Activated CD8-positive, alpha-beta memory T cell treated with anti-CD3 and anti-CD28 coated beads, Interleukin-2, amount 50 U/mL, for 48 hours (primary cell): Measurements from ENCODE around the gene PMM2.
"Not testable (repeated sequence)": the region's sequence is repeated elsewhere in the genome, so short reads cannot be mapped to it uniquely, and the experiment has no call there.

Source experiments
- DNase-seq: peaks from one replicate; pipeline ENCODE4 v3.0.0-alpha.2; 2020

Gene PMM2

DNA sequence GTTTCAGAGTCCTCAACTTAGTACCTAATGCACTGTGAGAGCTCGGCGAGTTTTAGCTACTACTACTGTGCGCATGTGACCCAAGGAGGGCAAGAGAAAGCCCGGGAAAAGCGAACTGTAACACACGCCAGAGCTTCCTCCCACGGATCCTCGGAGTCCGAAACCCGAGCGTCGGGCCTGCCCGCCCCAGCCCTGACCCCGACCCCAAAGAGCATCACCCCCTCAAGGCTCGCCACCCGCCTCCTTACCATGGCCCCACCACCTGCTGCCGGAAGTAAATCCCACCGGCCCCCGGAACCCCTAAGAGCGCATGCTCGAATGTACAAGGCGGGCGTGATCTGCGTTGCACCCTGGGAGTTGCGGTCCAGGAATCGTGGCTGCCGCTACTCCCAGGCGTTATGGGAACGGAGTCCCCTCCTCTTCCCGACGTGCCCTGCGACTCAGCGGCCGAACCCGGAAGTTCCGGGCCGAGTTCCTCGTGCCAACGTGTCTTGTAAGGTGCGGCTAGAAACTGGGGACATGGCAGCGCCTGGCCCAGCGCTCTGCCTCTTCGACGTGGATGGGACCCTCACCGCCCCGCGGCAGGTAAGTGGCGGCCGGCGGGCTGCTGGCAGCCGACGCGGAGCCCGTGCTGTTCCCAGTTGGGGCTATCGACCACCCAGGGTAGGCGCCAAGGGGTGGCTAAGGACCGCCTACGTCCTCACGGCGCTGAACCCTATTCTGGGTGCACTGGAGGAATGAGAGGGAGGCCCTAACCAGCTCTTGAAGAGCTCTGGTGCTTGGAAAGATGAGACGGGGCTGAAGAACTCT lies at the start of gene PMM2, which contains the start of gene TMEM186:
PMM2 (plus strand) TSS at position 476 of the 810 bp plus-strand sequence; CDS start at position 520, 44 bp downstream.
TMEM186 (minus strand) TSS at position 276 of the 810 bp plus-strand sequence; CDS start at position 251, 25 bp downstream.
- peak; percentile 95 for DNase-seq

DNA sequence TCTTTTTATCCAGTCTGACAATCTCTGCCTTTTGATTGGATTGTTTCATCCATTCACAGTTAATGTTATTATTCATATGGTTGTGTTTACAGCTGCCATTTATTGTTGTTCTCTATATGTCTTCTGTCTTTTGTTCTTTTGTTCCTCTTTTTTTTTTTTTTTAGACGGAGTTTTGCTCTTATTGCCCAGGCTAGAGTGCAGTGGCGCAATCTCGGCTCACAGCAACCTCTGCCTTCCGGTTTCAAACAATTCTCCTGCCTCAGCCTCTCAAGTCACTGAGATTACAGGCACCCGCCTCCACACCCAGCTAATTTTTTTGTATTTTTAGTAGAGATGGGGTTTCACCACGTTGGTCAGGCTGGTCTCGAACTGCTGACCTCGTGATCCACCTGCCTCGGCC lies 48.7 kb upstream of the PMM2 start:
- not testable (repeated sequence) for DNase-seq

DNA sequence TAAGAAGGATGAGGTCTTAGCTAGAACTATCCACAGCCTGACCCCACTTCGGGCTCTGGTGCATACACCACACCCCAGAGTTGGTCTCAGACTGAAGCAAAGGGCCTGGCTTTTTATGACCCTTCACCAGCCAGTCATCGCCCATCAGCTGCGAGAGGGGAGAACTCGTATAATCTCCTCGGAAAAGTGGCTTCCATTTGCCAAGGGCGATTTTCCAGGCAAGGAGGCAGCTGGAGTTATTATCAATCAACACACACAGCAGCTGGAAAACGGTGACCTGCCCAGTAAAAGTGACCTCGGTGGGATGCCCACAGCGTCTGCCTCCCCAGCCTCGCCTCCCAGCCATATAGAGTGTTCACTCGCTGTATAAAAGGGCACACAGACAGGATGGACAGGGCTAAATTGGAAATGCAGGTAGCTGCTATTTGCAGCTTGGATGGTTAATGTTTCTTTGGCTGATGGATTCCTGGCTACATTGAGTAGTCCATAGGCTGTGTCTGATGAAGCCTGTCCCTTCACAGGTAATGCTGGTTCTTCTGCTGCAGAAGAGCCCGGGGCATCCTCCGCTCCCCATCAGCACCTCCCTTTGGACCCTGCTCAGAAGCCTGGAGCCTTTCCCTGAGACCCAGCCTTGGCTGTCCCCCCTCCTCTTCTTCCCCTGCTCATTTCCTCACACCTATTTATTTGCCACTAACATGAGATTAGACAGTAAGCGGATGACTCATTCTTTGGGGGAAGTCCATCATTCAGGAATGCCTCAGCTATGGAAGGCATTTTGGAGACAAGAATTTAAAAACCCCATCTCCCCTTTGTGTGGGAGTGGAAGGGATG lies 45.9 kb upstream of the PMM2 start:
- no peak for DNase-seq

- no peak for DNase-seq
Measured at GRCh38 chr16:8752706-8753105, 44.9 kb upstream of the PMM2 start.

- DNase-seq, result no peak
Measured at GRCh38 chr16:8753416-8754054, 44.1 kb upstream of the PMM2 start.

DNA sequence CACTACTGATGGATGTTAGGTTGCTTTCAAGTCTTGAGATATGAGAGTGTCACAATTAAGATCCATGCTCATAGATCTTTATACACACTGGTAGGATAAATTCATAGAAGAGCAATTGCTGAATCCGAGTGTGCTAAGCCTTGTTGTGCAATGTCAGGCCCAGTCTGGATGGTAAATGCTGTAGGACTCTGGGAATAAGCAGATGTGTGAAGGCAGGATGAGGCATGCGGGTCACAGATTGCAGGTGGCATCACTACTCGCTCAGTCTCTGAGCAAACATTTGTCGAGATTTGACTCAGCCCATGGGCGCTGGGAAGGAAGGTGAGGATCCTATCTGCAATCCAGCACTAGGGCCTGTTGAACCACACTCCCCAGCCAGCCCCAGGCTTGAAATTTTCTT lies 40.9 kb upstream of the PMM2 start:
- DNase-seq, result no peak

- DNase-seq, result no peak
Measured at GRCh38 chr16:8758022-8758421, 39.6 kb upstream of the PMM2 start.

GRCh38 chr16:8760021-8760420 lies 37.6 kb upstream of the PMM2 start:
- no peak for DNase-seq

GRCh38 chr16:8761078-8761477 lies 36.6 kb upstream of the PMM2 start:
- DNase-seq, result no peak

DNA sequence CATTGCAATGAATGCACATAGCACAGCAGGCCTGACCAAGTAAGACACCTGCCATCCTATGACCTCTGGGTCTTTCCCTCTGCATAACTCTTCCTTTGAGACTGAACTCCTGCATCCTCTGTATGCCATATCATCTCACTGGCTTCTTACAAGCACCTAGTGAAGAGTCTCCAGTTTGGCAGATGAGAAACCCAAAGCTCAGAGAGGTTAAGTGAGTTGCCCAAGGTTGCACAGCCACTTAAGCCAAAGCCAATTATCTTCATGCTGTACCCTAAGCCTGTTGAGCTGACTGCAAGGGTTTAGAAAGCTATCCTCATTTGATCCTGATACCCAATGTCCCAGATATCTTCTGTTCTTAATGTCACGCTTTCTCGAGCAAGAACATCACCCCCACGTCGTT lies 35.4 kb upstream of the PMM2 start:
- DNase-seq, result no peak

GRCh38 chr16:8763083-8763482 lies 34.6 kb upstream of the PMM2 start:
- no peak for DNase-seq

- DNase-seq, result no peak
Measured at GRCh38 chr16:8763899-8764298, 33.7 kb upstream of the PMM2 start.

DNA sequence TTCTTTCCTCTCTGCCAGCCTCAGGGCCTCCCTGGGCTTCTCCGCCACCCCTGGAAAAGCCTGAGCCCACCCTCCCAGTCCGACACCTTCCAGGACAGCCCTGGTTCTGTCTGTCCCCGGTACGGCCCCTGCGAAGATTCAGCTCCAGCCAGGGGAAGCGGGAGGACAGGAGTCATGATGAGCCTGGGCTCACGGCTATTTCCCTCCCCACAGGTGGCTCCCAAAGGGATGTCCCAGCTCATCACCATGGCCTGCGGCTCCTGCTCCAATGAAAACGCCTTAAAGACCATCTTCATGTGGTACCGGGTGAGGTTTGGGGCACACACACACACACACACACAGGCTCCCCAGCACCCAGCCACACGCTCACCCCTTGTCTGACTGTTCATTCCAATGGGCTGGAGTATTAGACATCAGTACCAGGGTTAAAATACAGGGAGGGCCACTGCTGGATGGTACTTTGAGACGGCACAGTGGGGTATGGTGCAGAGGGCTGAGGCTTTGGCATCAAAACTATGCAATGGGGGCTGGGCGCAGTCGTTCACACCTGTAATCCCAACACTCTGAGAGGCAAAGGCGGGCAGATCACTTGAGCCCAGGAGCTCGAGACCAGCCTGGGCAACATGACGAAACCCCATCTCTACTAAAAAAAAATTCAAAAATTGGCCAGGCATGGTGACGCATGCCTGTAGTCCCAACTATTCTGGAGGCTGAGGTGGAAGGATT lies 33.0 kb upstream of the PMM2 start:
- DNase-seq, result no peak

- no peak for DNase-seq
Measured at GRCh38 chr16:8767176-8767575, 30.5 kb upstream of the PMM2 start.

- no peak for DNase-seq
Measured at GRCh38 chr16:8768283-8768682, 29.4 kb upstream of the PMM2 start.

GRCh38 chr16:8768692-8769091 lies 28.9 kb upstream of the PMM2 start:
- no peak for DNase-seq

- DNase-seq, result no peak
Measured at GRCh38 chr16:8773537-8773936, 24.1 kb upstream of the PMM2 start.

- no peak for DNase-seq
Measured at GRCh38 chr16:8774208-8774607, 23.4 kb upstream of the PMM2 start.

- DNase-seq, result no peak
Measured at GRCh38 chr16:8775359-8775758, 22.3 kb upstream of the PMM2 start.

DNA sequence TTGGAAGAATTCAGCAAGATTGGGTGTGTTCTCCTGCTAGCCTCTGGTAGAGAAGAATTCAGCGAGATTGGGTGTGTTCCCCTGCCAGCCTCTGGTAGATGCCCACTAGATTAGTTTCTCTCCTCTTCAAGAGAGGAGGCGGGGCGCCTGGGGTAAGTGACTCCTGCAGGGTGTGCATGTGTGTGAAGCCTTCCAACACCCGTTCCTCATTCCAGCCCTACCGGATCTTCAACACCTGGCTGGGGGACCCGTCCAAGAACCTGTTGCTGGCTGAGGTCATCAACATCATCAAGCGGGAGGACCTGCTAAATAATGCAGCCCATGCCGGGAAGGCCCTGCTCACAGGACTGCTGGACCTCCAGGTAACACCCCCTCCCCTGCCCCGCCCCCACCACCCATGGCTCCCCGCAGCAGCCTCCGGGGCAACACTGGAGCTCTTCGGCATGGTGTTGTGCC lies 21.5 kb upstream of the PMM2 start:
- no peak for DNase-seq

GRCh38 chr16:8777217-8777616 lies 20.4 kb upstream of the PMM2 start:
- no peak for DNase-seq

DNA sequence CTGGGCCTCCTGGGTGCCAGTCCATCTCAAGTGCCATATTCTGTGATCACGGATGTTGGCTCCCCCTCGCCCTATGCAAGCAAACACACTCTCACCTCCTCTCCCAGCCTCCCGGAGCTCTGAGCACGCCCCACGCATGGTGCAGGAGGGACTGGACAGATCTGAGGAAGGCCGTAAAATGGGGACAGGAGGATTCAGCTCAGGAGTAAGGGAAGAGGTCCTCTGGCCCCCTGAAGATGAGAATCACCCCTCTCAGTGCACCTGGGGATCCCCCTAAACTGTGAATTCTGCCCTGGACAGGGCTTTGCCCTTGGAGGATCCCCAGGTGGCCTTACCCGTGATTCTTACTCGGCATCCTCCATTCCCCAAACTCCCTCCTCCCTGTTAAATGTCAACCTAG lies 15.8 kb upstream of the PMM2 start:
- no peak for DNase-seq

DNA sequence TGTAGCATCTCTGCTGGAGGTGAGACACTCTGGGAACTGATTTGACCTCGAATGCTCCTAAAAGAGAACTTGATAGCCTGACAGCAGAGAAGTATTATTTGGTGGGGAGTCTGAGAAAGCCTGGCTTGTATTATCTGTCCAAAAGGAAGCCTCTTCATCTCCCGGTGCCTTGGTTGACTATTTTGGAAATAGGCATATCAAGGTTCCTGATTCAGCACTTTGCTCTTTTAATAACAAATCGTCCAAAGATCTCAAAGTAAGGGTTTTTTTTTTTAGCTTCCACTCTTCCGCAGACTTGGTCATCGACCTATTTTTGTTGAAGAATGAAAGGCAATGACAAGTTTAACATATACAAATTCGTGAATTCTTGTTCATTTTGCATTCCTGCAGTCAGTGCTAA lies 15.0 kb upstream of the PMM2 start:
- DNase-seq, result no peak
